HepG2 (cell line): Measurements from ENCODE around the gene PLXNA3. TPM values are rescaled to one million over a fixed set of nuclear protein-coding genes. Genes with fewer than 3 reads are reported as not detected.
A peak's percentile ranks its signal among the peaks of the same experiment; 100 is the strongest.

ENCODE experiments used
- ARNT ChIP-seq: fragments of 450-650 bp; IDR thresholded peaks from 2 replicates; pipeline ENCODE4 v1.6.1; 2017
- DZIP1 ChIP-seq: sonication (generic); formaldehyde crosslinking; IDR thresholded peaks from 2 replicates; pipeline ENCODE4 v1.5.0; 2020; ENCODE audit warnings: mild to moderate bottlenecking, missing genetic modification reagents
- FOXO4 ChIP-seq: sonication (generic); formaldehyde crosslinking; conservative IDR thresholded peaks from 2 replicates; pipeline ENCODE4 v1.8.1; 2023; ENCODE audit warnings: missing genetic modification reagents
- HOXA3 ChIP-seq: sonication (generic); formaldehyde crosslinking; IDR thresholded peaks from 2 replicates; pipeline ENCODE4 v1.5.0; 2020; ENCODE audit warnings: missing genetic modification reagents
- HOXA9 ChIP-seq: sonication (generic); formaldehyde crosslinking; IDR thresholded peaks from 2 replicates; pipeline ENCODE4 v1.8.1; 2022; ENCODE audit warnings: missing genetic modification reagents, mild to moderate bottlenecking, moderate library complexity, borderline replicate concordance
- NFAT5 ChIP-seq: sonication (generic); formaldehyde crosslinking; IDR thresholded peaks from 2 replicates; pipeline ENCODE4 v1.4.0; 2020; ENCODE audit warnings: missing genetic modification reagents
- NFIC ChIP-seq: IDR thresholded peaks from 2 replicates; pipeline ENCODE4 v1.6.1; 2012; ENCODE audit warnings: mild to moderate bottlenecking, low read length, inconsistent platforms
- PRDM10 ChIP-seq: sonication (generic); formaldehyde crosslinking; IDR thresholded peaks from 2 replicates; pipeline ENCODE4 v1.4.0; 2020; ENCODE audit warnings: low read depth, missing genetic modification reagents
- SP2 ChIP-seq: sonication (generic); formaldehyde crosslinking; IDR thresholded peaks from 2 replicates; pipeline ENCODE4 v1.5.1; 2020; ENCODE audit warnings: mild to moderate bottlenecking, missing genetic modification reagents
- ZNF101 ChIP-seq: sonication (generic); formaldehyde crosslinking; IDR thresholded peaks from 2 replicates; pipeline ENCODE4 v1.4.0; 2020; ENCODE audit warnings: mild to moderate bottlenecking, low read depth, missing genetic modification reagents, borderline replicate concordance
- ZNF138 ChIP-seq: sonication (generic); formaldehyde crosslinking; IDR thresholded peaks from 2 replicates; pipeline ENCODE4 v1.5.0; 2020; ENCODE audit warnings: mild to moderate bottlenecking, low read depth, missing genetic modification reagents
- ZNF414 ChIP-seq: sonication (generic); formaldehyde crosslinking; IDR thresholded peaks from 2 replicates; pipeline ENCODE4 v1.5.0; 2020; ENCODE audit warnings: missing genetic modification reagents
- ZNF781 ChIP-seq: sonication (generic); formaldehyde crosslinking; IDR thresholded peaks from 2 replicates; pipeline ENCODE4 v1.5.1; 2020; ENCODE audit warnings: borderline replicate concordance, mild to moderate bottlenecking, missing genetic modification reagents; ENCODE audit errors: not compliant biosample characterization
- polyA plus RNA-seq, 8 experiments: library from polyadenylated mRNA; depleted of rRNA in 3 of 8; stranded (reverse) in 7 of 8; unstranded in 1 of 8; fragments of >200 nt; fragmentation: Illumina TruSeq in 4 of 8; extraction: Trizol in 4 of 8; gene quantifications; 2 replicates each; pipeline versions ENCODE4 v1.2.1 to v1.2.3, GENCODE V29; 2011 to 2016; ENCODE audit warnings: low read depth in 4 of 8, missing spikeins in 1 of 8, mixed read lengths in 1 of 8; ENCODE audit not compliant: insufficient read depth in 1 of 8
- total RNA-seq, 5 experiments: library from RNA; depleted of rRNA; stranded (reverse); fragments of >200 nt; fragmentation: Illumina TruSeq; extraction: Trizol; gene quantifications; 2 replicates each; pipeline ENCODE4 v1.2.3, GENCODE V29; 2016; ENCODE audit warnings: low read depth in 1 of 5

Gene PLXNA3
- total and polyA plus RNA-seq, 2 of the 13 experiments (the other 11 are each of a cell fraction or from before 2014, with no cell fraction given) = 5.8 to 20.6 TPM

GRCh38 chrX:154478728-154479622 lies 20.9 kb downstream of the PLXNA3 start, which contains the start of gene LAGE3 (continued):
- TF ChIP-seq ZNF138 (CRISPR knock-in tag) = no peak; the same call in 1 of the 2 replicates
- peak; percentile 82; the same call in 1 of the 2 replicates for TF ChIP-seq NFAT5 (CRISPR knock-in tag)
- TF ChIP-seq HOXA3 (CRISPR knock-in tag) = peak; percentile 59; the same call in 1 of the 2 replicates
- TF ChIP-seq ZNF781 (CRISPR knock-in tag) = no peak
- no peak for TF ChIP-seq ZNF101 (CRISPR knock-in tag)
- no peak for TF ChIP-seq PRDM10 (CRISPR knock-in tag)
- no peak for TF ChIP-seq NFIC
- TF ChIP-seq ZNF414 = no peak
- TF ChIP-seq DZIP1 (CRISPR knock-in tag) = no peak
- 0 out of 2 replicates have a peak, but pooled peaks have one; percentile 30 for TF ChIP-seq SP2
- no peak for TF ChIP-seq HOXA9 (CRISPR knock-in tag)
- no peak for TF ChIP-seq FOXO4 (CRISPR knock-in tag)
- TF ChIP-seq ARNT = no peak
